Endothelial cell of umbilical vein (primary cell): ENCODE data around the gene DENND1A.

Experiments used
- EZH2 ChIP-seq: IDR thresholded peaks from 2 replicates; pipeline ENCODE4 v1.6.1; 2012; ENCODE audit warnings: borderline replicate concordance, low read depth, mild to moderate bottlenecking, moderate library complexity, low read length, inconsistent platforms; ENCODE audit not compliant: severe bottlenecking
- FOS ChIP-seq: IDR thresholded peaks from 2 replicates; pipeline ENCODE4 v1.6.1; 2011; ENCODE audit warnings: mild to moderate bottlenecking, low read length, moderate library complexity, borderline replicate concordance; ENCODE audit not compliant: insufficient read depth
- JUN ChIP-seq: IDR thresholded peaks from 2 replicates; pipeline ENCODE4 v1.6.1; 2011; ENCODE audit warnings: borderline replicate concordance, low read depth; ENCODE audit not compliant: insufficient read length, insufficient read depth
- MYC ChIP-seq: IDR thresholded peaks from one replicate; pipeline ENCODE4 v1.6.1; 2011; ENCODE audit warnings: mild to moderate bottlenecking, low read depth, low read length
- POLR2A ChIP-seq: IDR thresholded peaks from 2 replicates; pipeline ENCODE4 v1.6.1; 2012; ENCODE audit warnings: low read depth, mild to moderate bottlenecking, control low read depth, low read length
- POLR2AphosphoS5 ChIP-seq: IDR thresholded peaks from 2 replicates; pipeline ENCODE4 v1.6.1; 2012; ENCODE audit warnings: low read depth, mild to moderate bottlenecking, control low read depth, low read length, moderate library complexity; ENCODE audit not compliant: insufficient read depth
- TF ChIP-seq, protein P1 (sequence below), 2 donors: IDR thresholded peaks; 1 replicate in 1 of 2; 2 replicates in 1 of 2; pipeline ENCODE4 v1.5.1; 2011; ENCODE audit warnings: low read length in 2 of 2, mild to moderate bottlenecking in 2 of 2, moderate library complexity in 2 of 2, control low read depth in 1 of 2, inconsistent platforms in 1 of 2, low read depth in 1 of 2; ENCODE audit not compliant: insufficient read depth in 1 of 2; ENCODE audit errors: extremely low read depth in 1 of 2
- TF ChIP-seq, protein P2 (sequence below): IDR thresholded peaks from 2 replicates; pipeline ENCODE4 v1.6.1; 2011; ENCODE audit not compliant: insufficient read depth, insufficient read length

DNA sequence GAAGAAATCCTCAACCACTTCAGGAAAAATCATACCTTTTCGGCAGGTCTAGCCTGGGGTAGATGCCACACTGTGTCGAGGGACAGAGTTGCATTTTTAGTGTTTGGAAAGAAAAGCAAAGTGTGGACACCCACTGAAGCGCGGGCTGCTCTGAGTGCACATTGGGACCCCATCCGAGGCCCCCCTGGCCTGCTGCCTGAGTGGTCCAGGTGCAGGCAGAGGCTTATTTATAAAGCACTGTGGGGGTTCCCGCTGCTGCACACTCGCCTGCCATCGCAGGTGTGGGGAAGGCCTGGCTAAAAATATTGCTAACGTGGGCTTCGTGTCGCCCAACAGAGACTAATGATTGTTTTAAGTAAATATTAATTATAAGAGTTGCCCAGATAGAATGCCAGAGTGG, 454.5 kb downstream of the DENND1A start:
- TF ChIP-seq, protein P1, sequence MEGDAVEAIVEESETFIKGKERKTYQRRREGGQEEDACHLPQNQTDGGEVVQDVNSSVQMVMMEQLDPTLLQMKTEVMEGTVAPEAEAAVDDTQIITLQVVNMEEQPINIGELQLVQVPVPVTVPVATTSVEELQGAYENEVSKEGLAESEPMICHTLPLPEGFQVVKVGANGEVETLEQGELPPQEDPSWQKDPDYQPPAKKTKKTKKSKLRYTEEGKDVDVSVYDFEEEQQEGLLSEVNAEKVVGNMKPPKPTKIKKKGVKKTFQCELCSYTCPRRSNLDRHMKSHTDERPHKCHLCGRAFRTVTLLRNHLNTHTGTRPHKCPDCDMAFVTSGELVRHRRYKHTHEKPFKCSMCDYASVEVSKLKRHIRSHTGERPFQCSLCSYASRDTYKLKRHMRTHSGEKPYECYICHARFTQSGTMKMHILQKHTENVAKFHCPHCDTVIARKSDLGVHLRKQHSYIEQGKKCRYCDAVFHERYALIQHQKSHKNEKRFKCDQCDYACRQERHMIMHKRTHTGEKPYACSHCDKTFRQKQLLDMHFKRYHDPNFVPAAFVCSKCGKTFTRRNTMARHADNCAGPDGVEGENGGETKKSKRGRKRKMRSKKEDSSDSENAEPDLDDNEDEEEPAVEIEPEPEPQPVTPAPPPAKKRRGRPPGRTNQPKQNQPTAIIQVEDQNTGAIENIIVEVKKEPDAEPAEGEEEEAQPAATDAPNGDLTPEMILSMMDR (IDR thresholded peaks at IDR 0.05; ENCODE audit: extremely low read depth in 1 of 2, insufficient read depth in 1 of 2, low read depth in 1 of 2, low read length in 2 of 2), result no peak
- no peak for TF ChIP-seq POLR2A
- TF ChIP-seq FOS, result no peak
- TF ChIP-seq POLR2AphosphoS5, result no peak
- TF ChIP-seq, protein P2, sequence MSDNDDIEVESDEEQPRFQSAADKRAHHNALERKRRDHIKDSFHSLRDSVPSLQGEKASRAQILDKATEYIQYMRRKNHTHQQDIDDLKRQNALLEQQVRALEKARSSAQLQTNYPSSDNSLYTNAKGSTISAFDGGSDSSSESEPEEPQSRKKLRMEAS, result no peak
- no peak for TF ChIP-seq EZH2
- no peak for TF ChIP-seq JUN
- TF ChIP-seq MYC, result no peak
